Right kidney (tissue), 1 donor: Measurements from ENCODE around the gene DMBT1.

Experiments used
- DNase-seq: peaks from one replicate; pipeline ENCODE4 v3.0.0-alpha.2; 2016

Gene DMBT1

DNA sequence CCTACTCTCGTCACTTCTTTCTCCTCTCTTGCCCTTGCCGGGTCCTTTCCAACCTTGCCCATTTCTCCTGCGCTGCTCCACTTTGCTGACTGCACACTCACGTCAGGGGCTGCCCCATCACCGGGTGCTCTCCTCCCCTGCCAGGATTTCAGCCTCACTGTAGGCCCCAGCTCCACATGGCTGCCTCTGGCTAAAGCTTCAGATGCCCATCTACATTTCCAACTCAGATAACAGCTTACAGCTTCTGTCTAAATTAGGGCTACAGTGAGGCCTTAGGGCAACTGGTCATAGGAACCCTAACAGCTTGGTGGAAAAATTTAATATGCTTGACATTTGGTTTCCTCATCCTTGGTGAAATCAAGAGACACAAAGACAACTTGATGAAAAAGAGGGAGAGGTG, 113.2 kb downstream of the DMBT1 start:
- no peak for DNase-seq

DNA sequence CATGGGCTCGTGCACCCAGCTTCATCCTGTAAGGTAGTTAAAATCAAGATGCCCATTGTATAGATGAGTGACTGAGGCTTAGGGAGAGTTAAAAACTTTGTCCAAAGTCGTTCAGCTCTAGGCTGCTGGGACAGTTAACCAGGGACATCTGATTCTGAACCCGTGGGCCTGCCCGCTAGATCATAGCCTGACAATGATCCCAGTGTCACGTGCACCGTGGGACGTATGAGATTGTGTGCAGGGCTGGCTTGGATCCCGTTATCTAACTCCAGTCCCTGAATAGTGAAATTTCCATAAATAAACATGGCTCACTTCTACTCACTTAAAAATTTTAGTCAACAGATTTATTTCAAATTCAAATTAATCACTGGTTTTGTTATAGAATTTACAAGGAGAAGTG, 114.2 kb downstream of the DMBT1 start:
- DNase-seq = no peak

DNA sequence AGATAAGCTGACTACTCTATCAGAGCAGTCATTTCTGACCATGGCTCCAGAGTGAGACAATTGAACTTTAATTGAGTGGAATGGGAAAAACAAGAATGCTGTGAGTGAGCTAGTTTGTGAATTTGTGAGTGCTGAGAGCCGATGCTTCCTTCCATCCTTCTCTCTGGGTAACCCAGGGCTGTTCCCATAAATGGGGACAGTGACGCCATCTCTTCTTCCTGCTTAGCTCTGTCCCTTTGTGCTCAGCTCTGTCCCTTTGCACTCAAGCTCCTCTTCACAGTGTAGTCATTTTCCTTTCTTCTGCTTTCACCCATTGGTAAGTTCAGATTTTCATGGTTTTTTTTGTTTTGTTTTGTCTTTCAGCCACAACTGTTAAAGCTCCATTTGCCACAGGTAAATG, 114.7 kb downstream of the DMBT1 start:
- DNase-seq = no peak

DNA sequence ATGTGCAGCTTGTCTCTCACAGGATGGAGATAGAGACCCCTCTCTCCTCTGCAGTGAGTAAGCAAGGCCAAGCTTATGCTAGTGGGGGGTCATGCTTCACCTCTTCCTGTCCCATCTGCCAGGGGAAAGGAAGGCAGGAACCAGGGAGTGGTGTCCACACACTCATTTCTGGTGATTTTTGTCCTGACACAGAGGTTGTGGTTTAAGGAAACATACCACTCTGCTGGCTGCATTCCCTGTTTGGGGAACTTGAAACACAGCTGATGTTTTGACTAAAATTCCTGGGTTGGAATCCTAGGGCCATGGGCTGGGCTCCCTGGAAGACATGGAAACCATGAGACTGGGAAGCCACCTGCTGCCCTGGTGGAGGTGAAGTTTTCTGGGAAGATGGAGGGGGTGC, 117.7 kb downstream of the DMBT1 start:
- DNase-seq = no peak

DNA sequence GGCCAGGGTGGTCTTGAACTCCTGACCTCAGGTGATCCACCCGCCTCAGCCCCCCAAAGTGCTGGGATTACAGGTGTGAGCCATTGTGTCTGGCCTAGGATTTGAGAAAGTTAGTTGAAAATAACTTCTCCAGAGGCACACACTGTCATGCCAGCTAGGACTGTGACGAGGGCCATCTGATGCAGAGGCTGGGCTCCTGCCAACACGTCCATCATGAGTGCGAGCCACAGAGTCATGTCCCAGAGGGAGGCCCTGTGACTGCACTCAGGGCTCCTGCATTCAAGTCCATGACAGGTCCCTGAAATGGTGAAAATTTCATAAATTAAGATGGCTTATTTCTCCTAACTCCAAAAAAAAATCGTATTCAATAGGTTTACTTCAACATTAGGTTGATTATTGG, 122.0 kb downstream of the DMBT1 start:
- DNase-seq = no peak

DNA sequence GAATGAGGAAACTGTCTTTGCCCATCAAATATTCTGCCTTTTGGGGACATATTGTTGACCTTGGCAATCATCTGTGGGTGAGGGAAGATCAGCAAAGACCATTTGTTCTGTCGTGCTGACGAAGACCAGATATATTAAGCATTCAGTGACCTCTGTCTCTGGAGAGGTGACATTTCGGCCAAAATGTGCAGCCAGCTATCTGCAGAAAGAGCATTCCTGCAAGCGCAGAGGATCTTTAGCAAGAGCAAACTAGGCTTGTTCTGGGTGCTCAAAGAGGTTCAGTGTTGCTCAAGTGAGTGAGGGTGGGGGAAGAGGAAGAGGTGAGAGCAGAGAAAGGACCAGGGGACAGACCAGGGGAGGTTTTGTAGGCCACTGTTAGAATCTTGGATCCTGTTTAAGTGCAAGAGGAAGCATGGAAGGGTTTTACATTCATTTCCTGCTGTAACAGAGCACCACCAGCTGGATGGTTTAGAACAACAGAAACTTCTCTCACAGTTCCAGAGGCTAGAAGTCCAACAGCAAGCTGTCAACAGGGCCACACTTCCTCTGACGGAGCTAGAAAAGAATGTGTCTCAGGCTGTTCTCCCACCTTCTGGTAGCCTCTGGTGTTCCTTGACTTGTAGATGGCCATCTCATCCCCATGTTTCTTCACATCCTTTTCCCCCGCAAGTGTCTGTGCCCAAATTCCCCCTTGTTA, 127.9 kb downstream of the DMBT1 start:
- DNase-seq = no peak

DNA sequence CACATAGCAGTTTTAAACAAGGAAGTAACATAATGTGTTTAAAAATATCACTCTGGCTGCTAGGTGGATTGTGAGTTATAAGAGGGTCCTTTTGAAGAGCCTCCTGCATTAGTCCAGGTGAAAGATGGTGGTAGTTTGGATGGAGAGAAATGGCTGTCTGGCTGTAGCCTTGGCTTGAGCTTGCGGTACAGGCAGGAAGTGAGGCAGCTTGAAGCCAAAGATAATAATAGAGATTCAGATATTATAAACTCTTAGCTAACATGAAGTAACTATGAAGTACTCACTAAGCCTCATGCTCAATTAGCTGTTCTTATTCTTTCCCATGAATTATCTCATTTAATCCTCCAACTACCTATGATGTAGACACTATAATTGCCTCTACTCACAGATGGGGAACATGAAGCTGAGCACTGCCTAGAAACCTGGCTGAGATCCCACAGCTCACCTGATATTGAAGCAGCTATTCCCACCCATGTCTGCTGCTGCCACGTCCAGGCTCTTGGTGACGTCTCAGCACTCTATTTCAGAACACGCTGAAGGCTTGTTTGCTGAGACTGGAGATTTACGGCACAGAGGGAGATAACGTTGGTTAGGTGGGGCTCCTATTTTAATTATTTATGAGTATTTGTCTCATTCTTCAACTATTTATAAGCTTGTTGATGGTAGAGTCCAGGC, 128.7 kb downstream of the DMBT1 start:
- DNase-seq = no peak

DNA sequence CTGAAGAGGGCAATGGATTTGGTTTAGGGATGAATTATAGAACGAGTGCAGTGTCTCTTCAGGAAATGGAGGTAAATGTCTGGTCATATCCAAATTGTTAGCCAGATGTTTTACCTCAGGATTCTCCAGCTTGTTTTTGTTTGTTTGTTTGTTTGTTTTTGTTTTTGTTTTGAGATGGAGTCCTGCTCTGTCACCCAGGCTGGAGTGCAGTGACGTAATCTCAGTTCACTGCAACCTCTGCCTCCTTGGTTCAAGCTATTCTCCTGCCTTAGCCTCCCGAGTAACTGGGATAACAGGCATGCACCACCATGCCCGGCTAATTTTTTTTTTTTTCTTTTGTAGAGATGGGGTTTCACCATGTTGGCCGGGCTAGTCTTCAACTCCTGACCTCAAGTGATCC, 132.2 kb downstream of the DMBT1 start:
- DNase-seq = no peak
